ENCODE data around the gene ATF6. TPM values are rescaled to one million over a fixed set of nuclear protein-coding genes. Genes with fewer than 3 reads are reported as not detected.

The ATF6 gene
- total and polyA plus RNA-seq, 2 of the 4 experiments (the other 2 are of a cell fraction), result 12.2 to 17.6 TPM

GRCh38 chr1:161790587-161791317, 24.6 kb downstream of the ATF6 start:
- no TSS peak for BruUV-seq (replicated peaks)
- no peak overlapping the region for H2BK20ac ChIP-seq (ENCODE audit: low read depth, low read length)
- no peak overlapping the region for H3K27ac ChIP-seq (ENCODE audit: insufficient read depth, low read length)
- ChIA-PET CTCF (interaction anchor here (3.4 to 4.1 kb wide), 2 partner anchors 233 to 246 kb away, joined by 16 to 76 read pairs; partner anchors contain the start of gene OLFML2B), POLR2A (ENCODE audit: unreplicated experiment) (no interaction called here)
- no peak overlapping the region for H3K9ac ChIP-seq (ENCODE audit: low read depth, low read length)
- H3K23ac ChIP-seq (ENCODE audit: low read depth, low read length), result no peak overlapping the region
- peaks cover 0 to 4% of the 10 kb centered on the region in 2 experiments; a peak in 1 of 4 replicates for H3K79me1 ChIP-seq (ENCODE audit: low read depth in 1 of 2, low read length in 2 of 2)
- no peak overlapping the region for H2AK5ac ChIP-seq (ENCODE audit: low read depth, low read length)
- no peak overlapping the region for H2AK9ac ChIP-seq (replicated peaks; ENCODE audit: low read depth, low read length, poor library complexity)
- no peak overlapping the region for H2BK120ac ChIP-seq (ENCODE audit: low read depth, low read length)
- no peak overlapping the region for H4K8ac ChIP-seq (ENCODE audit: low read depth in 2 of 2, low read length in 2 of 2)
- H3K18ac ChIP-seq (ENCODE audit: low read depth, low read length), result no peak overlapping the region
- H4K91ac ChIP-seq (ENCODE audit: insufficient read depth, low read depth, low read length), result no peak overlapping the region
- TF ChIP-seq, protein P1, sequence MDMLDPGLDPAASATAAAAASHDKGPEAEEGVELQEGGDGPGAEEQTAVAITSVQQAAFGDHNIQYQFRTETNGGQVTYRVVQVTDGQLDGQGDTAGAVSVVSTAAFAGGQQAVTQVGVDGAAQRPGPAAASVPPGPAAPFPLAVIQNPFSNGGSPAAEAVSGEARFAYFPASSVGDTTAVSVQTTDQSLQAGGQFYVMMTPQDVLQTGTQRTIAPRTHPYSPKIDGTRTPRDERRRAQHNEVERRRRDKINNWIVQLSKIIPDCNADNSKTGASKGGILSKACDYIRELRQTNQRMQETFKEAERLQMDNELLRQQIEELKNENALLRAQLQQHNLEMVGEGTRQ (IDR thresholded peaks at IDR 0.05; ENCODE audit: low read depth, low read length), result no peak
- peak; percentile 30; the same call in 1 of the 2 replicates for TF ChIP-seq CEBPB (IDR thresholded peaks at IDR 0.05; ENCODE audit: low read depth, low read length)
- no peak overlapping the region for H3K4me2 ChIP-seq (ENCODE audit: low read depth, low read length)
- intact Hi-C loops (cut with micrococcal nuclease), result loop anchor here (5.0 to 10.0 kb wide), 2 partner anchors 72 to 604 kb away; no protein-coding TSS in a partner anchor
- no peak overlapping the region for H3K4me3 ChIP-seq (ENCODE audit: insufficient read depth, low read depth, low read length)
- no peak overlapping the region for H2AFZ ChIP-seq (replicated peaks; ENCODE audit: low read length, poor library complexity)
- H2BK15ac ChIP-seq (ENCODE audit: low read depth, low read length), result no peak overlapping the region
- dilution Hi-C loops (cut with HindIII; ENCODE audit: low sequenced_read_pairs, unreplicated experiment), result no loop called here
- H3K9me1 ChIP-seq (ENCODE audit: insufficient read depth, low read length), result no peaks in the 10 kb centered on the region
- H3K27me3 ChIP-seq (ENCODE audit: control insufficient read depth, insufficient read depth, low read length), result no peaks in the 10 kb centered on the region
- H3K4me1 ChIP-seq (ENCODE audit: control insufficient read depth, insufficient read depth, low read length), result peaks cover 4% of the 10 kb centered on the region; the same call in 1 of the 2 replicates
- no peak overlapping the region for H3K14ac ChIP-seq (replicated peaks; ENCODE audit: low read depth, low read length)
- H4K5ac ChIP-seq (ENCODE audit: low read depth, low read length), result no peak overlapping the region
- in situ Hi-C loops (cut with MboI; ENCODE audit: low sequenced_read_pairs), result loop anchor here (25.0 kb wide), 2 partner anchors 447 to 597 kb away; partner anchors contain the start of genes C1orf226 and SPATA46
- H3K9me3 ChIP-seq (ENCODE audit: control insufficient read depth, insufficient read depth, low read length), result no peaks in the 10 kb centered on the region
- no peak for ATAC-seq (ENCODE audit: low read depth)
- peaks cover 3% of the 10 kb centered on the region; the same call in 1 of the 2 replicates for H3K36me3 ChIP-seq (ENCODE audit: control insufficient read depth, insufficient read depth, low read length)
- no CpG with 5 or more reads among the region's 4 CpGs for WGBS, 2 experiments (ENCODE audit: extremely low coverage in 2 of 2, insufficient read length in 1 of 2)
- no peak overlapping the region for H2BK5ac ChIP-seq (ENCODE audit: low read depth, low read length, poor library complexity, severe bottlenecking)
- no peak for DNase-seq
- H3K56ac ChIP-seq (ENCODE audit: extremely low read depth, insufficient read depth, low read length), result no peak overlapping the region
- H4K20me1 ChIP-seq (ENCODE audit: insufficient read depth, low read length), result no peaks in the 10 kb centered on the region
- no peak overlapping the region for H3K4ac ChIP-seq (ENCODE audit: low read depth, low read length)
